Measurements from ENCODE around the gene DEGS1. TPM values are rescaled to one million over a fixed set of nuclear protein-coding genes. Genes with fewer than 3 reads are reported as not detected.

DEGS1 gene
- total and polyA plus RNA-seq, 10 of the 15 experiments (the other 5 are each of a cell fraction or from before 2014, with no cell fraction given), result 16.5 to 133 (median 46.0) TPM

DNA sequence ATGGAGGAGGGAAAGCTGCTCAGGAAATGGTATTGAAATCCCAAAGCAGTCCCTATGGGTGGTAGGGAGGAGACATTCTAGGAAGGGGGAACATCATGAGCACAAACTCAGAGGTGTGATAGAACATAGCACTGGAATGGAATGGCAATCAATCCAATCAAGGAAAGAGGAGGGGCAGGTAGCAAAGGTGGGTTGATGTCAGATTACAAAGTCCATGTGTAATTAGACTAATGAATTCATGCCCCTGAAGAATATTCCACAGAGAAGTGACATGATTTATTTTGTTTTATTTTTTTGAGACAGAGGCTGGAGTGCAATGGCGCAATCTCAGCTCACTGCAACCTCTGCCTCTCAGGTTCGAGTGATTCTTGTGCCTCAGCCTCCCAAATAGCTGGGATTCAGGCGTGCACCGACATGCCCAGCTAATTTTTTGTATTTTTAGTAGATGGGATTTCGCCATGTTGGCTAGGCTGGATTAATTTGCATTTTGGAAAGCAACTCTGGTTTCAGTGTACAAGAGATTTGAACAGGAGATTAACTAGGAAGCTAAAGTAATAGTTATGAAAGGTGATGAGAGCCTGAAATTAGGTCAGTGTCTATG is 36.1 kb downstream of the DEGS1 start:
- no peaks in the 10 kb centered on the region for H3K79me2 ChIP-seq (ENCODE audit: control insufficient read depth, insufficient read depth, low read length)
- H3K4me1 ChIP-seq (ENCODE audit: control insufficient read depth, insufficient read depth, low read length), result no peaks in the 10 kb centered on the region
- ChIA-PET CTCF (interaction anchor here (0.8 to 1.4 kb wide), 4 partner anchors 13 to 220 kb away, joined by 3 to 6 read pairs (median 4); no protein-coding TSS in a partner anchor), RAD21 (ENCODE audit: unreplicated experiment) (no interaction called here), SMC1A (ENCODE audit: uncharacterized antibody, unreplicated experiment) (interaction anchor here (0.7 kb wide), 1 partner anchor 18 kb away, joined by 4 read pairs; no protein-coding TSS in a partner anchor), POLR2A (no interaction called here)
- no peak overlapping the region for H3K4me3 ChIP-seq
- H3K9me3 ChIP-seq (replicated peaks; ENCODE audit: control insufficient read depth, insufficient read depth, low read length), result no peaks in the 10 kb centered on the region
- no TSS peak for BruUV-seq (replicated peaks)
- intact Hi-C loops (cut with micrococcal nuclease; ENCODE audit: unreplicated experiment), result no loop called here
- no peak overlapping the region for H3K9ac ChIP-seq (ENCODE audit: control insufficient read depth, insufficient read depth, low read length)
- TF ChIP-seq, protein P1, sequence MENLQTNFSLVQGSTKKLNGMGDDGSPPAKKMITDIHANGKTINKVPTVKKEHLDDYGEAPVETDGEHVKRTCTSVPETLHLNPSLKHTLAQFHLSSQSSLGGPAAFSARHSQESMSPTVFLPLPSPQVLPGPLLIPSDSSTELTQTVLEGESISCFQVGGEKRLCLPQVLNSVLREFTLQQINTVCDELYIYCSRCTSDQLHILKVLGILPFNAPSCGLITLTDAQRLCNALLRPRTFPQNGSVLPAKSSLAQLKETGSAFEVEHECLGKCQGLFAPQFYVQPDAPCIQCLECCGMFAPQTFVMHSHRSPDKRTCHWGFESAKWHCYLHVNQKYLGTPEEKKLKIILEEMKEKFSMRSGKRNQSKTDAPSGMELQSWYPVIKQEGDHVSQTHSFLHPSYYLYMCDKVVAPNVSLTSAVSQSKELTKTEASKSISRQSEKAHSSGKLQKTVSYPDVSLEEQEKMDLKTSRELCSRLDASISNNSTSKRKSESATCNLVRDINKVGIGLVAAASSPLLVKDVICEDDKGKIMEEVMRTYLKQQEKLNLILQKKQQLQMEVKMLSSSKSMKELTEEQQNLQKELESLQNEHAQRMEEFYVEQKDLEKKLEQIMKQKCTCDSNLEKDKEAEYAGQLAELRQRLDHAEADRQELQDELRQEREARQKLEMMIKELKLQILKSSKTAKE (IDR thresholded peaks at IDR 0.05; ENCODE audit: low read depth, poor library complexity, severe bottlenecking), result no peak
- no peak for TF ChIP-seq FOXK2 (IDR thresholded peaks at IDR 0.05)
- ATAC-seq, result no peak
- no peak for FAIRE-seq
- H4K20me1 ChIP-seq (ENCODE audit: control insufficient read depth, insufficient read depth), result no peaks in the 10 kb centered on the region
- DNase-seq (ENCODE audit: low read depth, low spot score), result no peak
- H3K4me2 ChIP-seq (ENCODE audit: control insufficient read depth, insufficient read depth), result no peak overlapping the region
- H3K27ac ChIP-seq (ENCODE audit: control insufficient read depth, insufficient read depth), result no peak overlapping the region
- WGBS (ENCODE audit: insufficient coverage, insufficient replicate concordance, low lambda C conversion rate, missing lambda C conversion rate), result 53% methylated on average over 5 of the region's 5 CpGs
- in situ Hi-C loops (cut with MboI), result no loop called here
- H3K27me3 ChIP-seq (replicated peaks in 1 of 2; ENCODE audit: control insufficient read depth in 2 of 2, insufficient read depth in 2 of 2, low read length in 1 of 2), result no peaks in the 10 kb centered on the region
- H2AFZ ChIP-seq (ENCODE audit: control insufficient read depth, low read depth, low read length), result no peak overlapping the region
- H3K36me3 ChIP-seq (ENCODE audit: control insufficient read depth in 2 of 2, insufficient read depth in 2 of 2, low read length in 1 of 2), result no peaks in the 10 kb centered on the region

DNA sequence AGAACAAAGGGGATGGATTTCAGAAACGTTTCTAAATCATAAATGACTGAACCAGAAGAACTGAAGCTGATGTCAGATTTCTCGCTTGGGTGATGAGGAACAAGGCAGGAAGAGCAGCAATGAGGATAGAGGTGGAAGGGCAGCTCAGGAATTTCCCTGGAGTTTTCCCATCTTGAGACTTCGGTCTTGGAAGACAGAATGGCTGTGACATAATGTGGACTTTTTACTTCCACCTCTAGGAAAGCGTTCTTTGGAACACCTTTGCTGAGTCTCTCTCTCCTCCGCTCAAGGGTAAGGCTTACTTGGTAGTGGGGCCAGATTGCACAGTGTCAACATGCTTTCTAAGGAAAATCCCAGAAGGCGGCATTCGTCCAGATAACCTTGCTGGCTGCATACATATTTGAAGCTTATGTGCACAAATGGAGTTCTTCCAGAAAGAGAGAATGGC is 36.6 kb downstream of the DEGS1 start:
- CTCF ChIA-PET, result interaction anchor here (0.8 to 1.1 kb wide), 3 partner anchors 14 to 219 kb away, joined by 3 to 6 read pairs (median 3); no protein-coding TSS in a partner anchor
- H3K4me2 ChIP-seq (ENCODE audit: control insufficient read depth, insufficient read depth), result no peak overlapping the region
- H3K27ac ChIP-seq (ENCODE audit: control insufficient read depth, insufficient read depth), result no peak overlapping the region
- WGBS (ENCODE audit: insufficient coverage, insufficient replicate concordance, low lambda C conversion rate, missing lambda C conversion rate), result 66% methylated on average over 7 of the region's 7 CpGs
- no peak for DNase-seq (ENCODE audit: low read depth, low spot score)
- POLR2A ChIA-PET, result no interaction called here
- H2AFZ ChIP-seq (ENCODE audit: control insufficient read depth, low read depth, low read length), result no peak overlapping the region
- H3K9ac ChIP-seq (ENCODE audit: control insufficient read depth, insufficient read depth, low read length), result no peak overlapping the region
- in situ Hi-C loops (cut with MboI), result no loop called here
- intact Hi-C loops (cut with micrococcal nuclease; ENCODE audit: unreplicated experiment), result no loop called here
- no peaks in the 10 kb centered on the region for H4K20me1 ChIP-seq (ENCODE audit: control insufficient read depth, insufficient read depth)
- TF ChIP-seq SREBF2 (IDR thresholded peaks at IDR 0.05; ENCODE audit: low read length), result no peak
- TF ChIP-seq WRNIP1 (IDR thresholded peaks at IDR 0.05; ENCODE audit: borderline replicate concordance, low read depth, low read length), result no peak
- TF ChIP-seq, protein P2, sequence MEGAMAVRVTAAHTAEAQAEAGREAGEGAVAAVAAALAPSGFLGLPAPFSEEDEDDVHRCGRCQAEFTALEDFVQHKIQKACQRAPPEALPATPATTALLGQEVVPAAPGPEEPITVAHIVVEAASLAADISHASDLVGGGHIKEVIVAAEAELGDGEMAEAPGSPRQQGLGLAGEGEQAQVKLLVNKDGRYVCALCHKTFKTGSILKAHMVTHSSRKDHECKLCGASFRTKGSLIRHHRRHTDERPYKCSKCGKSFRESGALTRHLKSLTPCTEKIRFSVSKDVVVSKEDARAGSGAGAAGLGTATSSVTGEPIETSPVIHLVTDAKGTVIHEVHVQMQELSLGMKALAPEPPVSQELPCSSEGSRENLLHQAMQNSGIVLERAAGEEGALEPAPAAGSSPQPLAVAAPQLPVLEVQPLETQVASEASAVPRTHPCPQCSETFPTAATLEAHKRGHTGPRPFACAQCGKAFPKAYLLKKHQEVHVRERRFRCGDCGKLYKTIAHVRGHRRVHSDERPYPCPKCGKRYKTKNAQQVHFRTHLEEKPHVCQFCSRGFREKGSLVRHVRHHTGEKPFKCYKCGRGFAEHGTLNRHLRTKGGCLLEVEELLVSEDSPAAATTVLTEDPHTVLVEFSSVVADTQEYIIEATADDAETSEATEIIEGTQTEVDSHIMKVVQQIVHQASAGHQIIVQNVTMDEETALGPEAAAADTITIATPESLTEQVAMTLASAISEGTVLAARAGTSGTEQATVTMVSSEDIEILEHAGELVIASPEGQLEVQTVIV (IDR thresholded peaks at IDR 0.05; ENCODE audit: borderline replicate concordance, partially characterized antibody), result no peak
- no peak for TF ChIP-seq CBFB (IDR thresholded peaks at IDR 0.05; ENCODE audit: low read depth)
- no peak for TF ChIP-seq RELA (IDR thresholded peaks at IDR 0.05; ENCODE audit: borderline replicate concordance, partially characterized antibody)
- TF ChIP-seq ZNF384 (IDR thresholded peaks at IDR 0.05; ENCODE audit: borderline replicate concordance, low read depth, low read length), result no peak
- TF ChIP-seq KAT2A (conservative IDR thresholded peaks at IDR 0.05; ENCODE audit: control insufficient read depth, low read depth, low read length), result no peak
- TF ChIP-seq, protein P3, sequence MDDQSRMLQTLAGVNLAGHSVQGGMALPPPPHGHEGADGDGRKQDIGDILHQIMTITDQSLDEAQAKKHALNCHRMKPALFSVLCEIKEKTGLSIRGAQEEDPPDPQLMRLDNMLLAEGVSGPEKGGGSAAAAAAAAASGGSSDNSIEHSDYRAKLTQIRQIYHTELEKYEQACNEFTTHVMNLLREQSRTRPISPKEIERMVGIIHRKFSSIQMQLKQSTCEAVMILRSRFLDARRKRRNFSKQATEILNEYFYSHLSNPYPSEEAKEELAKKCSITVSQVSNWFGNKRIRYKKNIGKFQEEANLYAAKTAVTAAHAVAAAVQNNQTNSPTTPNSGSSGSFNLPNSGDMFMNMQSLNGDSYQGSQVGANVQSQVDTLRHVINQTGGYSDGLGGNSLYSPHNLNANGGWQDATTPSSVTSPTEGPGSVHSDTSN (IDR thresholded peaks at IDR 0.05; ENCODE audit: insufficient replicate concordance, low read depth, low read length), result no peak
- no peak for TF ChIP-seq SP1 (IDR thresholded peaks at IDR 0.05; ENCODE audit: low read depth, low read length)
- no peak for TF ChIP-seq RBBP5 (conservative IDR thresholded peaks at IDR 0.05)
- H3K4me1 ChIP-seq (ENCODE audit: control insufficient read depth, insufficient read depth, low read length), result no peaks in the 10 kb centered on the region
- no peaks in the 10 kb centered on the region for H3K9me3 ChIP-seq (replicated peaks; ENCODE audit: control insufficient read depth, insufficient read depth, low read length)
- H3K4me3 ChIP-seq, result no peak overlapping the region
- FAIRE-seq, result no peak
- no peak for ATAC-seq
- H3K27me3 ChIP-seq (replicated peaks in 1 of 2; ENCODE audit: control insufficient read depth in 2 of 2, insufficient read depth in 2 of 2, low read length in 1 of 2), result no peaks in the 10 kb centered on the region
- SMC1A ChIA-PET (ENCODE audit: uncharacterized antibody, unreplicated experiment), result no interaction called here
- no TSS peak for BruUV-seq (replicated peaks)
- no peaks in the 10 kb centered on the region for H3K79me2 ChIP-seq (ENCODE audit: control insufficient read depth, insufficient read depth, low read length)
- H3K36me3 ChIP-seq (ENCODE audit: control insufficient read depth in 2 of 2, insufficient read depth in 2 of 2, low read length in 1 of 2), result no peaks in the 10 kb centered on the region
- RAD21 ChIA-PET (ENCODE audit: unreplicated experiment), result no interaction called here
